Glutamatergic neuron (in vitro differentiated cells): Measurements from ENCODE around the gene CANX. TPM values are rescaled to one million over a fixed set of nuclear protein-coding genes. Genes with fewer than 3 reads are reported as not detected.

Experiments used
- DNase-seq: peaks from one replicate; pipeline ENCODE4 v3.0.0; 2022
- H3K27ac Mint-ChIP-seq: one replicate; pipeline ENCODE4 v1.8.0; 2020; ENCODE audit warnings: mild to moderate bottlenecking, mixed read lengths, inconsistent platforms; ENCODE audit not compliant: unreplicated experiment
- H3K27me3 Mint-ChIP-seq: one replicate; pipeline ENCODE4 v1.8.0; 2020; ENCODE audit warnings: mild to moderate bottlenecking, moderate library complexity, mixed read lengths, inconsistent platforms; ENCODE audit not compliant: unreplicated experiment
- H3K36me3 Mint-ChIP-seq: one replicate; pipeline ENCODE4 v1.8.0; 2020; ENCODE audit warnings: mild to moderate bottlenecking, mixed read lengths, inconsistent platforms; ENCODE audit not compliant: unreplicated experiment
- H3K4me1 Mint-ChIP-seq: one replicate; pipeline ENCODE4 v1.8.0; 2020; ENCODE audit warnings: mild to moderate bottlenecking, low read depth, mixed read lengths, inconsistent platforms; ENCODE audit not compliant: unreplicated experiment
- H3K4me3 Mint-ChIP-seq: one replicate; pipeline ENCODE4 v1.8.0; 2020; ENCODE audit warnings: mild to moderate bottlenecking, mixed read lengths, inconsistent platforms; ENCODE audit not compliant: unreplicated experiment
- H3K9me3 Mint-ChIP-seq: one replicate; pipeline ENCODE4 v1.8.0; 2020; ENCODE audit warnings: mild to moderate bottlenecking, moderate library complexity, mixed read lengths, inconsistent platforms; ENCODE audit not compliant: unreplicated experiment
- CTCF ChIP-seq: fragments of 200-600 bp; sonication (generic); IDR thresholded peaks from one replicate; pipeline ENCODE4 v1.5.0; 2021; ENCODE audit not compliant: partially characterized antibody, unreplicated experiment
- total RNA-seq: library from RNA; stranded (reverse); fragmentation: NEBNext Ultra II Directional; extraction: Animal tissue kit (Norgen Biotek cat#: 25700); gene quantifications from one replicate; pipeline ENCODE4 v1.2.1, GENCODE V29; 2021; ENCODE audit not compliant: unreplicated experiment

CANX gene
- total RNA-seq, 1 donor from 2014 or later = 363 TPM

- Mint-ChIP-seq H3K4me1 (peaks cover 8% of the 10 kb centered on the region), H3K27ac (no peak overlapping the region), H3K27me3 (peaks cover 5% of the 10 kb centered on the region), H3K9me3 (no peaks in the 10 kb centered on the region), H3K4me3 (no peak overlapping the region), H3K36me3 (no peaks in the 10 kb centered on the region)
- TF ChIP-seq CTCF = no peak
- no peak for DNase-seq
Measured at GRCh38 chr5:179746872-179747271, 48.1 kb downstream of the CANX start.

DNA sequence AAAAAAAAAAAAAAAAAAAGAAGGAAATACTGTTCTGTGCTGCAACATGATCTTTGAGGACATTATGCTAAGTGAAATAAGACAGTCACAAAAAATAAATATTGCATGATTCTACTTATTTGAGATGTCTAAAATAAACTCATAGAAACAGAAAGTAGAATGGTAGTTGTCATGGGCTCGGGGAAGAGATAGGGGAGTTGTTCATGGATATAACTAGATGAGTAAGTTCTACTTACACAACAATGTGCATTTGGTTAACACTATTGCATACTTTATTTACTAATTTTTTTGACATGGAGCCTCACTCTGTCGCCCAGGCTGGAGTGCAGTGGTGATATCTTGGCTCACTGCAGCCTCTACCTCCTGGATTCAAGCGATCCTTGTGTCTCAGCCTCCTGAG, 49.0 kb downstream of the CANX start:
- H3K4me1 Mint-ChIP-seq = peaks cover 8% of the 10 kb centered on the region
- H3K27ac Mint-ChIP-seq = no peak overlapping the region
- DNase-seq = no peak
- peaks cover 5% of the 10 kb centered on the region for H3K27me3 Mint-ChIP-seq
- H3K4me3 Mint-ChIP-seq = no peak overlapping the region
- H3K9me3 Mint-ChIP-seq = no peaks in the 10 kb centered on the region
- H3K36me3 Mint-ChIP-seq = no peaks in the 10 kb centered on the region
- no peak for TF ChIP-seq CTCF

GRCh38 chr5:179749857-179750508, 51.2 kb downstream of the CANX start:
- Mint-ChIP-seq H3K27me3 (peaks cover 5% of the 10 kb centered on the region), H3K4me3 (no peak overlapping the region), H3K36me3 (no peaks in the 10 kb centered on the region), H3K9me3 (no peaks in the 10 kb centered on the region), H3K4me1 (peaks cover 17% of the 10 kb centered on the region), H3K27ac (peak overlapping the region; percentile 59)
- no peak for TF ChIP-seq CTCF
- DNase-seq = no peak

GRCh38 chr5:179753971-179754370, 55.2 kb downstream of the CANX start:
- H3K4me3 Mint-ChIP-seq = no peak overlapping the region
- no peak overlapping the region for H3K27ac Mint-ChIP-seq
- no peak for DNase-seq
- TF ChIP-seq CTCF = no peak
- H3K4me1 Mint-ChIP-seq = peaks cover 23% of the 10 kb centered on the region
- no peaks in the 10 kb centered on the region for H3K36me3 Mint-ChIP-seq
- H3K9me3 Mint-ChIP-seq = no peaks in the 10 kb centered on the region
- peaks cover 2% of the 10 kb centered on the region for H3K27me3 Mint-ChIP-seq

DNA sequence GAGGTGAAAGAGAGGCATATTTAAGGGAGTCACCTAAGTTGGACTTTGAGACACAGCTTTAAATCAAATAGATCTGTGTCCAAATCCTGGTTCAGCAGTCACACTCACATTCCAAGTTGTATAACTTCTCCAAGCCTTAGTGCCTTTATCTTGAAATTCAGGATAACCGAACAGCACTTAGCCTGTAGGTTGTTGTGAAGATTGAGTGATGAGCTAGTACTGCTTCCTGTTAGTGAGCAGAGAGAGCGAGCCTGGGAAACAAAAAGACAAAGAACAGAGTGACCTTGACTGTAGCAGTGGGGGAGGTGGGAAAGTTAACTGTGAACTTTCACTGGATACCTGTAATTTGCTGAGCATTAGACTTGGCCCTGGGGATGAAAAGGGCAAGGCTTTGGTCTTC, 56.3 kb downstream of the CANX start:
- no peak for DNase-seq
- Mint-ChIP-seq H3K36me3 (no peaks in the 10 kb centered on the region), H3K9me3 (no peaks in the 10 kb centered on the region), H3K4me1 (peaks cover 28% of the 10 kb centered on the region), H3K27me3 (peaks cover 3% of the 10 kb centered on the region), H3K4me3 (no peak overlapping the region), H3K27ac (no peak overlapping the region)
- no peak for TF ChIP-seq CTCF
